Measurements from ENCODE around the gene MMP13.

- TF ChIP-seq CTCF (conservative IDR thresholded peaks at IDR 0.05; ENCODE audit: low read depth, low read length), result no peak
- TF ChIP-seq EZH2 (IDR thresholded peaks at IDR 0.05; ENCODE audit: borderline replicate concordance, low read depth, low read length, poor library complexity, severe bottlenecking), result no peak
Observed at GRCh38 chr11:102983486-102983885, 28.0 kb upstream of the MMP13 start.
